ENCODE results near the gene SPINT1. TPM values are rescaled to one million over a fixed set of nuclear protein-coding genes. Genes with fewer than 3 reads are reported as not detected.

Gene SPINT1
- total and polyA plus RNA-seq, 12 donors: 0.17 to 1.9 (median 0.43) TPM; not detected in 1

GRCh38 chr15:40844696-40845030, 815 bp downstream of the SPINT1 start:
- ATAC-seq (peak in 4 of 8 donors; percentile 8 to 31 (median 16)), DNase-seq (peak in 1 of 2 donors; percentile 27)
- H3K27me3 ChIP-seq: peaks cover 9 to 43% (median 35%) of the 10 kb centered on the region in 7 donors
- intact Hi-C loops (cut with DNase I): no loop called here
- H3K4me1 ChIP-seq: peaks cover 10 to 41% (median 13%) of the 10 kb centered on the region in 9 donors
- no peaks in the 10 kb centered on the region for H3K9me3 ChIP-seq
- H3K36me3 ChIP-seq: no peaks in the 10 kb centered on the region
- H3K4me3 ChIP-seq: peak overlapping the region; percentile 25 to 65 (median 50)
- TF ChIP-seq, protein P1, sequence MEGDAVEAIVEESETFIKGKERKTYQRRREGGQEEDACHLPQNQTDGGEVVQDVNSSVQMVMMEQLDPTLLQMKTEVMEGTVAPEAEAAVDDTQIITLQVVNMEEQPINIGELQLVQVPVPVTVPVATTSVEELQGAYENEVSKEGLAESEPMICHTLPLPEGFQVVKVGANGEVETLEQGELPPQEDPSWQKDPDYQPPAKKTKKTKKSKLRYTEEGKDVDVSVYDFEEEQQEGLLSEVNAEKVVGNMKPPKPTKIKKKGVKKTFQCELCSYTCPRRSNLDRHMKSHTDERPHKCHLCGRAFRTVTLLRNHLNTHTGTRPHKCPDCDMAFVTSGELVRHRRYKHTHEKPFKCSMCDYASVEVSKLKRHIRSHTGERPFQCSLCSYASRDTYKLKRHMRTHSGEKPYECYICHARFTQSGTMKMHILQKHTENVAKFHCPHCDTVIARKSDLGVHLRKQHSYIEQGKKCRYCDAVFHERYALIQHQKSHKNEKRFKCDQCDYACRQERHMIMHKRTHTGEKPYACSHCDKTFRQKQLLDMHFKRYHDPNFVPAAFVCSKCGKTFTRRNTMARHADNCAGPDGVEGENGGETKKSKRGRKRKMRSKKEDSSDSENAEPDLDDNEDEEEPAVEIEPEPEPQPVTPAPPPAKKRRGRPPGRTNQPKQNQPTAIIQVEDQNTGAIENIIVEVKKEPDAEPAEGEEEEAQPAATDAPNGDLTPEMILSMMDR (IDR thresholded peaks at IDR 0.05): no peak
- 3% methylated on average over 28 of the region's 28 CpGs for WGBS, 2 donors
- H3K27ac ChIP-seq: no peak overlapping the region

- peaks cover 9 to 43% (median 35%) of the 10 kb centered on the region in 7 donors for H3K27me3 ChIP-seq
- ATAC-seq (no peak), DNase-seq (no peak)
- intact Hi-C loops (cut with DNase I): no loop called here
- no peaks in the 10 kb centered on the region for H3K9me3 ChIP-seq
- WGBS, 2 donors: 54 to 55% methylated on average over 12 of the region's 12 CpGs
- H3K27ac ChIP-seq: no peak overlapping the region
- peak overlapping the region in 8 of 10 donors; percentile 37 to 65 (median 54) for H3K4me3 ChIP-seq
- peaks cover 10 to 41% (median 13%) of the 10 kb centered on the region in 9 donors for H3K4me1 ChIP-seq
- H3K36me3 ChIP-seq: no peaks in the 10 kb centered on the region
- TF ChIP-seq, protein P1 (IDR thresholded peaks at IDR 0.05): no peak
Measured at GRCh38 chr15:40845036-40845435, 1.2 kb downstream of the SPINT1 start.

- Histone ChIP-seq H3K4me1 (peaks cover 10 to 41% (median 13%) of the 10 kb centered on the region in 9 donors), H3K27ac (no peak overlapping the region), H3K4me3 (peak overlapping the region in 1 of 10 donors; percentile 61), H3K27me3 (peaks cover 9 to 43% (median 35%) of the 10 kb centered on the region in 7 donors), H3K9me3 (no peaks in the 10 kb centered on the region), H3K36me3 (no peaks in the 10 kb centered on the region)
- intact Hi-C loops (cut with DNase I): no loop called here
- TF ChIP-seq, protein P1 (IDR thresholded peaks at IDR 0.05): no peak
- DNase-seq: no peak
- 87 to 92% methylated on average over 8 of the region's 8 CpGs for WGBS, 2 donors
- ATAC-seq: no peak
Measured at GRCh38 chr15:40845511-40846284, 1.9 kb downstream of the SPINT1 start.

DNA sequence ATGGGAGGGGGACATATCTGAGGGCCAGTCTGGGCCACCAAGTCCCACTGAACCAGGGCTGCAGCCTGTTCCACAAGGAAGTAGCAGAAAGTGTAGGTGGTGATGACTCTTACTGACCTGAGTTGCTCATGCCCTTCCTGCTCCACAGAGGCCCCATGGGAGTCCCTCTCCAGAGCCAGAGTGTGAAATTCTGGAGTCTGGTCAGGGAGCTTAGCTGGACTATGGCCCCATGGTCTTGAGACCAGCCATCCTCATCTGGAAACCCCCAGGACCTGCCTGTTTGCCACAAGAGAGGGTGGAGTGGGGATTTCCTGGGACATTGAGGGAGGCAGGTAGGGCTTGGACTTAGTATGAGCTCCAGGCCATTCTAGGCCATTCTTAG, 3.0 kb downstream of the SPINT1 start:
- H3K4me1 ChIP-seq: peaks cover 10 to 41% (median 13%) of the 10 kb centered on the region in 9 donors
- H3K9me3 ChIP-seq: no peaks in the 10 kb centered on the region
- peak overlapping the region in 2 of 10 donors; percentile 22 to 62 for H3K27ac ChIP-seq
- DNase-seq (no peak), ATAC-seq (no peak)
- peaks cover 9 to 43% (median 35%) of the 10 kb centered on the region in 7 donors for H3K27me3 ChIP-seq
- TF ChIP-seq, protein P1 (IDR thresholded peaks at IDR 0.05): no peak
- H3K36me3 ChIP-seq: no peaks in the 10 kb centered on the region
- intact Hi-C loops (cut with DNase I): no loop called here
- no peak overlapping the region for H3K4me3 ChIP-seq

All from heart right ventricle (tissue), 16 donors.